ENCODE results near the gene INSYN2B. TPM values are rescaled to one million over a fixed set of nuclear protein-coding genes. Genes with fewer than 3 reads are reported as not detected.

INSYN2B gene
- not detected for total RNA-seq
- not detected for polyA plus RNA-seq
- long read RNA-seq, donor 1: 0 reads
- long read RNA-seq, donor 2: 0 reads
- long read RNA-seq, donor 3: 0 reads
- long read RNA-seq, donor 4: 0 reads
- long read RNA-seq, donor 5: 0 reads
- long read RNA-seq, donor 6: 0 reads
- long read RNA-seq, donor 7: 0 reads
- long read RNA-seq, donor 8: 0 reads
- long read RNA-seq, donor 9, partial matches to known transcripts: 23 of 23 reads
- long read RNA-seq, donor 9, other reads (novel, unspliced or antisense): 0 of 23 reads
- long read RNA-seq, donor 10, partial matches to known transcripts: 71 of 71 reads
- long read RNA-seq, donor 10, other reads (novel, unspliced or antisense): 0 of 71 reads

GRCh38 chr5:169980418-169981053 lies at the start of gene INSYN2B:
TSS of gene INSYN2B (minus strand) at chr5:169980495. CDS start at chr5:169883898, 96,597 bp downstream.
- peak in 3 of 9 donors; percentile 4 to 35 (median 25) for DNase-seq (ENCODE audit: low read depth in 6 of 9, low spot score in 9 of 9)
- no peak within 1 kb of the TSS for H3K4me3 ChIP-seq (ENCODE audit: low read length in 2 of 2)
- H3K27me3 ChIP-seq (ENCODE audit: control insufficient read depth in 2 of 2, insufficient read depth in 1 of 2, low read length in 1 of 2): no peaks in the 10 kb centered on the region
- 81% methylated on average over 11 of the region's 11 CpGs for WGBS
- no peaks in the 10 kb centered on the region for H3K4me1 ChIP-seq (ENCODE audit: control insufficient read depth in 2 of 2, insufficient read depth in 2 of 2, low read length in 2 of 2)
- peaks cover 27 to 33% of the 10 kb centered on the region in 2 donors for H3K36me3 ChIP-seq (ENCODE audit: control insufficient read depth in 2 of 2, insufficient read depth in 2 of 2, low read length in 1 of 2)
- H3K27ac ChIP-seq (ENCODE audit: low read depth in 1 of 2, low read length in 1 of 2): no peak within 1 kb of the TSS
- no peaks in the 10 kb centered on the region for H3K9me3 ChIP-seq (ENCODE audit: control insufficient read depth in 2 of 2, insufficient read depth in 1 of 2, low read length in 1 of 2)

GRCh38 chr5:170028124-170028523 lies 47.8 kb upstream of the INSYN2B start:
- DNase-seq (ENCODE audit: low read depth in 6 of 9, low spot score in 9 of 9): no peak
- Histone ChIP-seq H3K4me1 (ENCODE audit: control insufficient read depth in 2 of 2, insufficient read depth in 2 of 2, low read length in 2 of 2) (no peaks in the 10 kb centered on the region), H3K9me3 (ENCODE audit: control insufficient read depth in 2 of 2, insufficient read depth in 1 of 2, low read length in 1 of 2) (no peaks in the 10 kb centered on the region), H3K27me3 (ENCODE audit: control insufficient read depth in 2 of 2, insufficient read depth in 1 of 2, low read length in 1 of 2) (no peaks in the 10 kb centered on the region), H3K36me3 (ENCODE audit: control insufficient read depth in 2 of 2, insufficient read depth in 2 of 2, low read length in 1 of 2) (peaks cover 50 to 57% of the 10 kb centered on the region in 2 donors), H3K4me3 (ENCODE audit: low read length in 2 of 2) (no peak overlapping the region), H3K27ac (ENCODE audit: low read depth in 1 of 2, low read length in 1 of 2) (no peak overlapping the region)
- WGBS: 96% methylated on average over 2 of the region's 2 CpGs

GRCh38 chr5:170025853-170026252 lies 45.6 kb upstream of the INSYN2B start:
- H3K4me1 ChIP-seq (ENCODE audit: control insufficient read depth in 2 of 2, insufficient read depth in 2 of 2, low read length in 2 of 2): peaks cover 0 to 2% of the 10 kb centered on the region in 2 donors
- H3K27me3 ChIP-seq (ENCODE audit: control insufficient read depth in 2 of 2, insufficient read depth in 1 of 2, low read length in 1 of 2): no peaks in the 10 kb centered on the region
- H3K9me3 ChIP-seq (ENCODE audit: control insufficient read depth in 2 of 2, insufficient read depth in 1 of 2, low read length in 1 of 2): no peaks in the 10 kb centered on the region
- no peak for DNase-seq (ENCODE audit: low read depth in 6 of 9, low spot score in 9 of 9)
- peaks cover 62 to 65% of the 10 kb centered on the region in 2 donors for H3K36me3 ChIP-seq (ENCODE audit: control insufficient read depth in 2 of 2, insufficient read depth in 2 of 2, low read length in 1 of 2)
- 98% methylated on average over 8 of the region's 8 CpGs for WGBS
- no peak overlapping the region for H3K27ac ChIP-seq (ENCODE audit: low read depth in 1 of 2, low read length in 1 of 2)
- H3K4me3 ChIP-seq (ENCODE audit: low read length in 2 of 2): no peak overlapping the region

- DNase-seq (ENCODE audit: low read depth in 6 of 9, low spot score in 9 of 9): no peak
- H3K4me3 ChIP-seq (ENCODE audit: low read length in 2 of 2): no peak overlapping the region
- H3K27me3 ChIP-seq (ENCODE audit: control insufficient read depth in 2 of 2, insufficient read depth in 1 of 2, low read length in 1 of 2): no peaks in the 10 kb centered on the region
- no peaks in the 10 kb centered on the region for H3K9me3 ChIP-seq (ENCODE audit: control insufficient read depth in 2 of 2, insufficient read depth in 1 of 2, low read length in 1 of 2)
- 95% methylated on average over 8 of the region's 8 CpGs for WGBS
- H3K27ac ChIP-seq (ENCODE audit: low read depth in 1 of 2, low read length in 1 of 2): no peak overlapping the region
- H3K36me3 ChIP-seq (ENCODE audit: control insufficient read depth in 2 of 2, insufficient read depth in 2 of 2, low read length in 1 of 2): peaks cover 56 to 65% of the 10 kb centered on the region in 2 donors
- H3K4me1 ChIP-seq (ENCODE audit: control insufficient read depth in 2 of 2, insufficient read depth in 2 of 2, low read length in 2 of 2): peaks cover 0 to 2% of the 10 kb centered on the region in 2 donors
These were observed 41.2 kb upstream of the INSYN2B start for GRCh38 chr5:170021506-170021905.

GRCh38 chr5:170020423-170020822 lies 40.1 kb upstream of the INSYN2B start:
- no peak for DNase-seq (ENCODE audit: low read depth in 6 of 9, low spot score in 9 of 9)
- Histone ChIP-seq H3K4me3 (ENCODE audit: low read length in 2 of 2) (no peak overlapping the region), H3K27ac (ENCODE audit: low read depth in 1 of 2, low read length in 1 of 2) (no peak overlapping the region), H3K4me1 (ENCODE audit: control insufficient read depth in 2 of 2, insufficient read depth in 2 of 2, low read length in 2 of 2) (peaks cover 0 to 2% of the 10 kb centered on the region in 2 donors), H3K9me3 (ENCODE audit: control insufficient read depth in 2 of 2, insufficient read depth in 1 of 2, low read length in 1 of 2) (no peaks in the 10 kb centered on the region), H3K36me3 (ENCODE audit: control insufficient read depth in 2 of 2, insufficient read depth in 2 of 2, low read length in 1 of 2) (peaks cover 57% of the 10 kb centered on the region in 2 donors), H3K27me3 (ENCODE audit: control insufficient read depth in 2 of 2, insufficient read depth in 1 of 2, low read length in 1 of 2) (no peaks in the 10 kb centered on the region)
- WGBS: 89% methylated on average over 3 of the region's 3 CpGs

- H3K27ac ChIP-seq (ENCODE audit: low read depth in 1 of 2, low read length in 1 of 2): no peak overlapping the region
- H3K36me3 ChIP-seq (ENCODE audit: control insufficient read depth in 2 of 2, insufficient read depth in 2 of 2, low read length in 1 of 2): peaks cover 38 to 55% of the 10 kb centered on the region in 2 donors
- H3K4me1 ChIP-seq (ENCODE audit: control insufficient read depth in 2 of 2, insufficient read depth in 2 of 2, low read length in 2 of 2): peaks cover 0 to 4% of the 10 kb centered on the region in 2 donors
- no peak for DNase-seq (ENCODE audit: low read depth in 6 of 9, low spot score in 9 of 9)
- no peaks in the 10 kb centered on the region for H3K27me3 ChIP-seq (ENCODE audit: control insufficient read depth in 2 of 2, insufficient read depth in 1 of 2, low read length in 1 of 2)
- 96% methylated on average over 11 of the region's 11 CpGs for WGBS
- H3K9me3 ChIP-seq (ENCODE audit: control insufficient read depth in 2 of 2, insufficient read depth in 1 of 2, low read length in 1 of 2): no peaks in the 10 kb centered on the region
- no peak overlapping the region for H3K4me3 ChIP-seq (ENCODE audit: low read length in 2 of 2)
These were observed 32.3 kb upstream of the INSYN2B start for GRCh38 chr5:170012622-170013021.

GRCh38 chr5:170011751-170012150 lies 31.5 kb upstream of the INSYN2B start:
- H3K27me3 ChIP-seq (ENCODE audit: control insufficient read depth in 2 of 2, insufficient read depth in 1 of 2, low read length in 1 of 2): no peaks in the 10 kb centered on the region
- no peaks in the 10 kb centered on the region for H3K9me3 ChIP-seq (ENCODE audit: control insufficient read depth in 2 of 2, insufficient read depth in 1 of 2, low read length in 1 of 2)
- no peak overlapping the region for H3K4me3 ChIP-seq (ENCODE audit: low read length in 2 of 2)
- no peak for DNase-seq (ENCODE audit: low read depth in 6 of 9, low spot score in 9 of 9)
- H3K4me1 ChIP-seq (ENCODE audit: control insufficient read depth in 2 of 2, insufficient read depth in 2 of 2, low read length in 2 of 2): peaks cover 0 to 4% of the 10 kb centered on the region in 2 donors
- 97% methylated on average over 2 of the region's 2 CpGs for WGBS
- no peak overlapping the region for H3K27ac ChIP-seq (ENCODE audit: low read depth in 1 of 2, low read length in 1 of 2)
- peaks cover 35 to 56% of the 10 kb centered on the region in 2 donors for H3K36me3 ChIP-seq (ENCODE audit: control insufficient read depth in 2 of 2, insufficient read depth in 2 of 2, low read length in 1 of 2)

DNA sequence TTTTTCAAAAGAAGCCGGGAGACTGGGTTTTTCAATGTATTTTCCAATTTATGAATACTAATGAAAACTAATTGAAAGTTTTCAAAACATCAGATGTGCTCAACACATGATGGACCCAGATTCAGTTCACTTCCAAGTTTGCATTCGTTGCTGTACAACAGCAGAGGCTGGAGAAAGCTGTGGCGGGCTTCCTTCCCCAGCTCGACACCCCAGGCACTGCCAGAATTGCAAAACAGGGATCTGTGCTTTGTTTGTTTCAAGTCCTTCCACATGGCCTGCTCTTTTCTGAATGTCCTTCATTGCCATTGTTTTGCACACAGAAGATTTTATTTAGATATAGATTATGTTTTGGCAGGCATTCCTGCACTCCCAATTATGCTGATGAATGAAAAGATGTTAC lies 30.3 kb upstream of the INSYN2B start:
- H3K27me3 ChIP-seq (ENCODE audit: control insufficient read depth in 2 of 2, insufficient read depth in 1 of 2, low read length in 1 of 2): no peaks in the 10 kb centered on the region
- peaks cover 0 to 4% of the 10 kb centered on the region in 2 donors for H3K4me1 ChIP-seq (ENCODE audit: control insufficient read depth in 2 of 2, insufficient read depth in 2 of 2, low read length in 2 of 2)
- H3K4me3 ChIP-seq (ENCODE audit: low read length in 2 of 2): no peak overlapping the region
- H3K27ac ChIP-seq (ENCODE audit: low read depth in 1 of 2, low read length in 1 of 2): no peak overlapping the region
- no peak for DNase-seq (ENCODE audit: low read depth in 6 of 9, low spot score in 9 of 9)
- WGBS: 95% methylated on average over 4 of the region's 4 CpGs
- H3K9me3 ChIP-seq (ENCODE audit: control insufficient read depth in 2 of 2, insufficient read depth in 1 of 2, low read length in 1 of 2): no peaks in the 10 kb centered on the region
- H3K36me3 ChIP-seq (ENCODE audit: control insufficient read depth in 2 of 2, insufficient read depth in 2 of 2, low read length in 1 of 2): peaks cover 35 to 54% of the 10 kb centered on the region in 2 donors

DNA sequence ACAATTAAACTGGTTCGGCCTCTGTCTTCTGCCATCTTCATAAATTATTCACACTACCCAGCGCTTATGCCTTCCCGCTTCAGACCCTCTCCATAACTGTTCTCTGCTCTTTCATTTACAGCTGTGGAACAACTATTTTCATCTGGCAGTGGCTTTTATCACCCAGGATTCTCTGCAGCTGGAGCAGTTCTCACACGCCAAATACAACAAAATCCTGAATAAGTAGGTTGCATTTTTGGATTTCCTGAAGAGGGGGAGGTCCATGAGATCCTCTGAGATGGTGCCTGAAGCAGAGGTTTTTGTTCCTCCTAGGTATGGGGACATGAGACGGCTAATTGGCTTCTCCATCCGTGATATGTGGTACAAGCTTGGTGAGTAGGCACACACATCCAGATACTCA lies 28.1 kb upstream of the INSYN2B start:
- no peak for DNase-seq (ENCODE audit: low read depth in 6 of 9, low spot score in 9 of 9)
- 98% methylated on average over 6 of the region's 6 CpGs for WGBS
- H3K27me3 ChIP-seq (ENCODE audit: control insufficient read depth in 2 of 2, insufficient read depth in 1 of 2, low read length in 1 of 2): no peaks in the 10 kb centered on the region
- H3K9me3 ChIP-seq (ENCODE audit: control insufficient read depth in 2 of 2, insufficient read depth in 1 of 2, low read length in 1 of 2): no peaks in the 10 kb centered on the region
- H3K4me1 ChIP-seq (ENCODE audit: control insufficient read depth in 2 of 2, insufficient read depth in 2 of 2, low read length in 2 of 2): peaks cover 0 to 4% of the 10 kb centered on the region in 2 donors
- no peak overlapping the region for H3K4me3 ChIP-seq (ENCODE audit: low read length in 2 of 2)
- peaks cover 33 to 51% of the 10 kb centered on the region in 2 donors for H3K36me3 ChIP-seq (ENCODE audit: control insufficient read depth in 2 of 2, insufficient read depth in 2 of 2, low read length in 1 of 2)
- H3K27ac ChIP-seq (ENCODE audit: low read depth in 1 of 2, low read length in 1 of 2): no peak overlapping the region

All from thymus (tissue), 14 donors.